Measurements from ENCODE around the gene ZNF783.

- TF ChIP-seq CTCF (IDR thresholded peaks at IDR 0.05; ENCODE audit: low read depth, low read length) (no peak), EZH2phosphoT487 (IDR thresholded peaks at IDR 0.05; ENCODE audit: low read depth) (no peak)
These were observed 24.5 kb upstream of the ZNF783 start for GRCh38 chr7:149237502-149237901.

Data from OCI-LY3 (cell line).